Motor neuron (in vitro differentiated cells): ENCODE data around the gene CDH4. TPM values are rescaled to one million over a fixed set of nuclear protein-coding genes. Genes with fewer than 3 reads are reported as not detected.

Experiments used
- ATAC-seq, 8 experiments: fragments of 200-7000 bp; cut with Tn5 transposase; replicated peaks in 6 of 8; 2 replicates each; pipeline ENCODE4 v1.8.0; 2021; ENCODE audit warnings: mild to moderate bottlenecking in 8 of 8, moderate library complexity in 8 of 8
- H3K27ac ChIP-seq, 2 donors: fragments of 250-450 bp; sonication (Bioruptor Pico); 2 replicates each; pipeline ENCODE4 v1.9.0; 2021; ENCODE audit warnings: antibody characterized with exemption in 2 of 2, mild to moderate bottlenecking in 2 of 2, moderate library complexity in 1 of 2
- H3K4me1 ChIP-seq, 2 donors: fragments of 250-450 bp; sonication (Bioruptor Pico); replicated peaks in 1 of 2; 2 replicates each; pipeline ENCODE4 v1.6.1; 2021; ENCODE audit warnings: antibody characterized with exemption in 2 of 2, mild to moderate bottlenecking in 2 of 2, moderate library complexity in 1 of 2
- H3K4me3 ChIP-seq, 5 donors: fragments of 250-450 bp; sonication (Bioruptor Pico); 2 replicates each; pipeline ENCODE4 v1.9.0; 2021; ENCODE audit warnings: antibody characterized with exemption in 5 of 5, mild to moderate bottlenecking in 5 of 5, moderate library complexity in 4 of 5
- WGBS, 10 experiments: fragments of 450-650 bp; shearing (Covaris generic); methylation state at CpG; one replicate each; pipeline ENCODE4 v1.0.0; 2022; 5-methylcytosine and 5-hydroxymethylcytosine counted together
- in situ Hi-C, 9 experiments: fragments of 400-800 bp; cut with MboI; loops; one replicate each; pipeline ENCODE4 v1.15.0; 2021; ENCODE audit warnings: low sequenced_read_pairs in 9 of 9, low pct_unique_long_range_greater_than_20kb in 2 of 9; ENCODE audit not compliant: unreplicated experiment in 9 of 9
- total RNA-seq, 8 experiments: library from RNA; unstranded; fragments of 300-600 nt; gene quantifications; 2 replicates each; pipeline versions ENCODE4 v1.2.3 to v1.2.4, GENCODE V29; 2022

The CDH4 gene
- total RNA-seq, 8 experiments from 2014 or later = 2.4 to 41.6 (median 12.9) TPM

- H3K27ac ChIP-seq = no peak overlapping the region
- WGBS, 10 experiments = 47 to 100% (median 78%) methylated on average over 1 to 17 of the region's 17 CpGs; no CpG with 5 or more reads in 1 of the 10 experiments
- peaks cover 4 to 8% of the 10 kb centered on the region in 2 donors for H3K4me1 ChIP-seq
- H3K4me3 ChIP-seq = no peak overlapping the region
- in situ Hi-C loops = no loop called here
- peak in 2 of 8 experiments; percentile 25 to 33 for ATAC-seq
Observed at GRCh38 chr20:61328911-61329558, 77.0 kb downstream of the CDH4 start.

- in situ Hi-C loops = no loop called here
- 57 to 100% (median 88%) methylated on average over 1 to 10 of the region's 14 CpGs; no CpG with 5 or more reads in 1 of the 10 experiments for WGBS, 10 experiments
- no peak for ATAC-seq
- H3K27ac ChIP-seq = no peak overlapping the region
- no peak overlapping the region for H3K4me3 ChIP-seq
- peaks cover 8% of the 10 kb centered on the region in 2 donors for H3K4me1 ChIP-seq
Observed at GRCh38 chr20:61330441-61330840, 78.4 kb downstream of the CDH4 start.

DNA sequence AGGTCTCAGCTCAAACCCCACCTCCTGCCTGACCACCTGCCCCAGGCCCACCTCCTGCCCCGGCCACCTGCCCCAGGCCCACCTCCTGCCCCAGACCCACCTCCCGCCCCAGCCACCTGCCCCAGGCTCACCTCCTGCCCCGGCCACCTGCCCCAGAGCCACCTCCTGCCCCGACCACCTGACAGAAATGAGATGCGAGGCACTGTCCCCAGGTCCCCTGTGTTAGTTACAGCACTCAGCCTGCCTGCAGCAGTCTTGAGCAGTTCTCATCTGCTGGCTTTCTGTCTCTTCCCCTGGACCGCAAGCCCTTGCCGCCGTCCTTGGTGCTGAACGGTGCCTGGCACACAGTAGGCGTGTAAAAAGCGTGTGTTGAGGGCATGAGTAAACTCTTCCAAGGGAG, 79.5 kb downstream of the CDH4 start:
- 33 to 100% (median 93%) methylated on average over 1 to 6 of the region's 11 CpGs; no CpG with 5 or more reads in 5 of the 10 experiments for WGBS, 10 experiments
- in situ Hi-C loops = no loop called here
- H3K4me3 ChIP-seq = no peak overlapping the region
- H3K4me1 ChIP-seq = peaks cover 8% of the 10 kb centered on the region in 2 donors
- ATAC-seq = peak in 1 of 8 experiments; percentile 13
- H3K27ac ChIP-seq = no peak overlapping the region

GRCh38 chr20:61332016-61332975, 80.2 kb downstream of the CDH4 start:
- Histone ChIP-seq H3K27ac (no peak overlapping the region), H3K4me1 (peaks cover 8% of the 10 kb centered on the region in 2 donors), H3K4me3 (no peak overlapping the region)
- ATAC-seq = peak in 5 of 8 experiments; percentile 24 to 55 (median 38)
- WGBS, 10 experiments = 31 to 97% (median 75%) methylated on average over 1 to 7 of the region's 22 CpGs; no CpG with 5 or more reads in 3 of the 10 experiments
- in situ Hi-C loops = no loop called here

- no peak for ATAC-seq
- Histone ChIP-seq H3K4me3 (no peak overlapping the region), H3K4me1 (peaks cover 8% of the 10 kb centered on the region in 2 donors), H3K27ac (no peak overlapping the region)
- in situ Hi-C loops = no loop called here
- 0% methylated on average over 1 of the region's 9 CpGs; no CpG with 5 or more reads in 9 of the 10 experiments for WGBS, 10 experiments
Observed at GRCh38 chr20:61333484-61334108, 81.5 kb downstream of the CDH4 start.

GRCh38 chr20:61340157-61340556, 88.1 kb downstream of the CDH4 start:
- ATAC-seq = no peak
- peaks cover 2 to 11% of the 10 kb centered on the region in 2 donors for H3K4me1 ChIP-seq
- H3K27ac ChIP-seq = no peak overlapping the region
- in situ Hi-C loops = no loop called here
- 20 to 88% (median 80%) methylated on average over 1 to 5 of the region's 5 CpGs; no CpG with 5 or more reads in 1 of the 10 experiments for WGBS, 10 experiments
- no peak overlapping the region for H3K4me3 ChIP-seq

- in situ Hi-C loops = no loop called here
- peaks cover 2 to 11% of the 10 kb centered on the region in 2 donors for H3K4me1 ChIP-seq
- no peak overlapping the region for H3K27ac ChIP-seq
- no peak overlapping the region for H3K4me3 ChIP-seq
- 0 to 100% (median 85%) methylated on average over 1 to 5 of the region's 5 CpGs; no CpG with 5 or more reads in 2 of the 10 experiments for WGBS, 10 experiments
- ATAC-seq = peak in 3 of 8 experiments; percentile 29 to 85 (median 83)
Observed at GRCh38 chr20:61341605-61342004, 89.5 kb downstream of the CDH4 start.

- WGBS, 10 experiments = 23 to 96% (median 81%) methylated on average over 2 to 8 of the region's 9 CpGs; no CpG with 5 or more reads in 5 of the 10 experiments
- Histone ChIP-seq H3K27ac (no peak overlapping the region), H3K4me3 (no peak overlapping the region), H3K4me1 (peaks cover 9 to 18% of the 10 kb centered on the region in 2 donors)
- ATAC-seq = no peak
- in situ Hi-C loops = no loop called here
Observed at GRCh38 chr20:61343934-61344333, 91.9 kb downstream of the CDH4 start.

- Histone ChIP-seq H3K4me1 (peaks cover 21 to 29% of the 10 kb centered on the region in 2 donors), H3K27ac (no peak overlapping the region), H3K4me3 (no peak overlapping the region)
- in situ Hi-C loops = no loop called here
- no peak for ATAC-seq
- 0 to 100% (median 86%) methylated on average over 1 to 7 of the region's 8 CpGs for WGBS, 10 experiments
Observed at GRCh38 chr20:61345656-61346055, 93.6 kb downstream of the CDH4 start.

DNA sequence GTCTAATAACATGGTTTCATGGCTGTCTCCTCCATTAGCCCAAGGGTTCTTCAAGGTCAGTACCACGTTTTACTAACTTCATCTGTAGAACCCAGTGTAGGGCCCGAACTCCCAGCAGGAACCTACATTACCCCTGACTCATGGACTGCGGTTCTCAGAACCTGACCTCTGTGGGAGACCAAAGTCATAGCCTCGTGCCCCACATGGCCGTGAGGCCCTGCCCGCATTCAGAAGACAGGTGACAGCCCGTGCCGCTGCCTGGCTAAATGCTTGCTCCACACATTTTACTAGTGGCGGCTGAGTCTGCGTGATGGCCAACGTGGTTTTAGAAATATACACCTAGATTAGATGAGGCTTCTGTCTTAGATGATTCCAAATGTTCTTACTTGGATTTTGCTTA, 94.9 kb downstream of the CDH4 start:
- in situ Hi-C loops = no loop called here
- Histone ChIP-seq H3K4me3 (no peak overlapping the region), H3K4me1 (peaks cover 29 to 38% of the 10 kb centered on the region in 2 donors), H3K27ac (no peak overlapping the region)
- ATAC-seq = no peak
- WGBS, 10 experiments = 80 to 96% (median 85%) methylated on average over 1 to 5 of the region's 11 CpGs; no CpG with 5 or more reads in 3 of the 10 experiments

- in situ Hi-C loops = no loop called here
- no peak for ATAC-seq
- H3K4me3 ChIP-seq = no peak overlapping the region
- H3K27ac ChIP-seq = no peak overlapping the region
- 53 to 97% (median 86%) methylated on average over 3 to 11 of the region's 13 CpGs; no CpG with 5 or more reads in 1 of the 10 experiments for WGBS, 10 experiments
- peaks cover 33 to 42% of the 10 kb centered on the region in 2 donors for H3K4me1 ChIP-seq
Observed at GRCh38 chr20:61347443-61347842, 95.4 kb downstream of the CDH4 start.

- Histone ChIP-seq H3K4me1 (peaks cover 50 to 53% of the 10 kb centered on the region in 2 donors), H3K27ac (peak overlapping the region in 1 of 2 donors; percentile 60), H3K4me3 (no peak overlapping the region)
- no peak for ATAC-seq
- 20 to 80% (median 70%) methylated on average over 1 to 5 of the region's 21 CpGs; no CpG with 5 or more reads in 3 of the 10 experiments for WGBS, 10 experiments
- in situ Hi-C loops = no loop called here
Observed at GRCh38 chr20:61349447-61350165, 97.5 kb downstream of the CDH4 start.
